Pons (tissue), 1 donor: ENCODE results near the gene C17orf100.
"Not testable (repeated sequence)": the region's sequence is repeated elsewhere in the genome, so short reads cannot be mapped to it uniquely, and the experiment has no call there.

ENCODE experiments used
- DNase-seq: peaks from one replicate; pipeline ENCODE4 v3.0.0-alpha.2; 2016; ENCODE audit warnings: low spot score

Gene C17orf100

DNA sequence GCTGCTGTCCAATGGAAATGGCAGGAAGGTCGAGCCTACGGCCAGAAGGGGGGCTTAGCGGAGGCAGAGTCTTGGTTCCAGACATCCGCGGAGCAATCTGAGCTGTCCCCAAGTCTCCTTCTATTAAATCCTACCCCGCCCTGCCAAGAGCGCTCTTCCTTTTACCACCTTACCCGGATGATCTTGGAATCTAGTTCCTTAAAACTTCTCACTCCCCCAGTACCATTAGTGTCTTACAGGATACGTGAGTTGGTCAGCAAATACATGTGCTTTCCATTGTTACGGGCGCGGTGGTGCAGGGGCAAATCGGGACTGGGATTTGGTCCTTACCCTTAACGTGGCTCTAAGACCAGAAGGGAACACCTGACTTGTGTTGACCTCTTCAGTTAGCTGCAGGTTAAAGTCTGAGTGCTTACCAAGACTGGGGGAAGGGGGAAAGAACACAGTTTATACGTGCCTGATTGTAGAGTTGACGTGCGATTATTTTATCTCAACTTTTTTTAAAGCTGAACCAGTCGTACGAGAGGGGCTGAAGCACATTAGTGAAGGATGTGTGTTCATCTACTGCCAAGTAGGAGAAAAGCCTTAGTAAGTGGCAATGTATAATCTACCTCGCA, 10.2 kb upstream of the C17orf100 start:
- DNase-seq, result peak; percentile 35

DNA sequence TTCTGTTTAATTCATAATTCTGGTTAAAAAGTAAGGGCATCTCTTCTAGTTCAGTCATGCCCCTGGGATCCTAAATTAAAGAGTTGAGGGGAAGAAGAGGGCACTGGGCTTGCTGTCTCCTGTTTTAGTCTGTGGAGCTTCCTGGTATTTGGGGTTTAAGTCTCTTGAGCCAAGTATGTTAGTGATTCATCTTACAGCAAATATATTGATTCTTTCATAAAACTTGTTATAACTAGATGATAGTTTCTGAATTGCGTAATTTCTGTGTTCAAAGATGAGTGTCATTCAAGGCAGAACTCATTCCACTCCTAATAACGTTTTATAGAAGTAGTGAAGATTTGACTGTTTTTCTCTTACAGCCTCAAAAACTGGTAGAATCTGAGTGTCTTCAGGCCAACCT, 9.0 kb upstream of the C17orf100 start:
- no peak for DNase-seq

DNA sequence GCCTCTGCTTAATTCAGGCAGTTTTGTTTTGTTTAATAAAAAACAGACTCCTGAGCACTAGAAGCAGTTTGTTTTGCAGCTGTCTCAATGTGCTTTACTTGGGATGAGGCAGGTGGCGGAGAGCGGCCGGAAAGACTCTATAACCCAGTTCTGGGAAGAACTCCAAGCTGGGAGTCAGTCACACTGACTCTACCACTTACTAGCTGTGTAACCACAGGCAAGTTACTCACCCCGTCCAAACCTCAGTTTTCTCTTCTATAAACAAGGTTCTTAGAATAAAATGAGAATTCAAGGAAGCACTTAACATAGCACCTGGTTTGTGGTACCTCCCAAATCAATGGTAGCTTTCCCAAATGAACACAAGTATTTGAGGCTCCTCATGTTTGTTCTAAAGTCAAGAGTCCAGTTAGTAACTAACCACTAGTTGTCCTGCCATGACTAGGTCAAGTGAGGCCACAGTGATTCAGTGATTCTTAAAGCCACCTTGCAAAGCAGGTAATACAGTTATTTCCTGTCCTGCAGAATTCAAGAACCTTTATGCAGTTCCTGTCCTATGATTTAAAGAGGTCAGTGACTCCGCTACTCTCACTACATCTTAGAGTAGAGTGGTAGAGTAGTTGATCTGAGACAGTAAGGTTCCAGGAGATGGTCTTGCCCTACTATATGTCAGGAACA, 8.0 kb upstream of the C17orf100 start:
- DNase-seq, result no peak

DNA sequence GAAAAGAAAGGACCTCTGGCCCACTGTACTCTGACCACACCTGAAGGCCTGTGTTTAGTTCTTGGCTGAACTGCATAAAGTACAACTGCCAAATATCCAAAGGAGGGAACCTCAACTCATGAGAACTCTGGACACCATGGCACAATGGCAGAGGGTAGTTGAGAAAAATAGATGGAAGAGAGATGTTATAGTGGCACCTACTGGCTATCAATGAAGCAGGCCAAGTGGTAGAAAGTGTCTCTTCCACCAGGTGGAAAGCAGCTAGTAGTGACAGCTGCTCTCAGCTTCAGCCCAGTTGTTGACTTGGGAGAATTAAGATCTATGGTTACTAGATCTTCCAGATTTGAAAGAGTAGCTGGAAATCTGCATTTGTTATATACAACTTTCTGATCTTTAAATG, 3.4 kb upstream of the C17orf100 start:
- DNase-seq, result no peak

DNA sequence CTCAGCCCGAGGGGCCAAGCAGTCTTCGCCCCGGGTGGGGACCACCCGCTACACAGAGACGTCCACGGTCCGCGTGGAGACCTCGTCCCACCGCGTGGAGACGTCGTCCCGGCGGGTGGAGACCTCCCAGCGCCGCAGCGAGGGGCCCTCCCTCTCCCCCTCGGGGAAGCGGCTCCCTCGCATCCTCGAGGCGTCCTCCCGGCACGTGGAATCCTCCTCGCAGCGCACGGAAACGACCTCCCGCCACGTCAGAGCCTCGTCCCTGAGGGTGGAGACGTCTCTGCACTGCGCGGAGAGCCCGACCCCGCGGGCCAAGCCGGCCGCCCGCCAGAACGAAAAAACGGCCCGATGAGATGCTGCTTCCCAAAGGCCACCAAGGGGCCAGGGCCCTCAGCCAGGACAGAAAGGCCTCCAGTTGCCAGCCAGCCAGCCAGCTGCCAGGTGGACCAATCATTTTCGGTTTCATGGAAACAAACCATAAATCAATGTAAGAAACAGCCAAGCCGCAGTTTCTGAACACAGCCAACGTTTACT, 424 bp downstream of the C17orf100 start:
- no peak for DNase-seq

DNA sequence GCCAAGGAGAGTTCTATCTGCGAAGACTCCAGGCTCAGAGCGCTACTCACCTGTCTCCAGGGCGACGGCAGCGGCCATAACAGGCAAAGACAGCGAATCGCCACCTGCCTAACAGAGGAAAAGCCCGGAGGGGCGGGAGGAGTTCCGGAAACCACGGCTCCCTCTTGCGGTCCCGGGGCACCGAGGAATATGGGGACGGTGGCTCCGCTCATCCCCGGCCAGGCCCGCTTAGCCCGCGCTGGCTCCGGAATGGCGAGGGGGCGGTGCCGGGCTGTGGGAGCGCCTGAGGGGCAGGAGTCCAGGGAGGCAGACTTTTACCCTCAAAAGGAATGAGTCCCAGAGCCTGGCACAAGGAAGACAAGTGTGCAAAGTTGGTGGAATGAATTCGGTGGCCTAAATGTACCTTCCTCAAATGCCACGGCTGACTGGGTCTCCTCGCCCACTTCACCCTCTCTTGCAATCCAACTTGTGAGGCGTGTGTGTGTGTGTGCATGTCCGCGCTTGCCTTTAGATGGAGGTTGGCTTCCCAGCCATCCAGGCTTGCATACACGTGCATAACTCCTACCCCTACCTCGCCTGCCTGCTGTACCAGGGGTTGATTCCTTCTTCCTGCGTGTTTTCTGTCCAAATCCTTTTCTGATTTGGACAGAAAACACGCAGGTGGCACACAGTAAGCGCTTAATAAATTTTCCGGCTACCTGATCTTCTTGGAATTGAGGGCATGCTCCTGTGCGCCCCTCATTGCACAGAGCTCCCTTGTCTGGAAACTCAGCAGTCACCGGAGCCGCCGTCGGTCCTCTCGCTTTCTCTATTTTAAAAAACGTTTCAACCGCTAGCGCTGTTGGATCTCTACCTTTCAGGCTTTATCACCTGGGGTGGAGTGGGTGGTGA, 3.5 kb downstream of the C17orf100 start:
- DNase-seq, result no peak

DNA sequence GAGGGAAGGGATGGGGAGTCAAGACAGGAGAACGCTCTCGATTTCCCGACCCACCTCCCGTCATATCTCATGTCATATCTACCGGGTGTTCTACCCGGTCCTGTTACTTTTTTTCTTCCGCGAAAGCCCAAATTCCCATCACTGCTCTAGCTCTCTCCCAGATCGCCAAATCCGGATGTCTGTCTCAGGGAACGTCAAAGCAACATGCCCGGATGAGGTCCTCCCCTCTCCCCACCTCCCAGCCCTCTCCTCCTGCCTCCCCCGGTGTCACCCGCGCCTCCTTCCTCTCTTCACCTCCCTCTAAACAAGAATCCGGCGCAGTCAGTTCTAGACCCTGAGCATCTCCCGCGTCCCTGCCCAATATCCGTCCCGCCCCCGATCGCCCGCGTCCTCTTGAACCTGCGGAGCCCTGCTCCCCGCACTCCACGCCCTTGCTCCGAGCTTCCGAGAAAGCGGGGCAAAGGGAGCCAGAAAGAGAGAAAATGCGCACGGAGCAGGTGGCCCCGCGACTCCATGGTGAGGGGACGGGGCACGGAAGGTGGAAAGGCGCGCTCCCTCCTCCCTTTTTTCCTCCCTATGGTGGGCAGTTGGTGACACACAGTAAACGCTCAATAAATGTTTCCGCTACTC, 4.3 kb downstream of the C17orf100 start:
- not testable (repeated sequence) for DNase-seq

DNA sequence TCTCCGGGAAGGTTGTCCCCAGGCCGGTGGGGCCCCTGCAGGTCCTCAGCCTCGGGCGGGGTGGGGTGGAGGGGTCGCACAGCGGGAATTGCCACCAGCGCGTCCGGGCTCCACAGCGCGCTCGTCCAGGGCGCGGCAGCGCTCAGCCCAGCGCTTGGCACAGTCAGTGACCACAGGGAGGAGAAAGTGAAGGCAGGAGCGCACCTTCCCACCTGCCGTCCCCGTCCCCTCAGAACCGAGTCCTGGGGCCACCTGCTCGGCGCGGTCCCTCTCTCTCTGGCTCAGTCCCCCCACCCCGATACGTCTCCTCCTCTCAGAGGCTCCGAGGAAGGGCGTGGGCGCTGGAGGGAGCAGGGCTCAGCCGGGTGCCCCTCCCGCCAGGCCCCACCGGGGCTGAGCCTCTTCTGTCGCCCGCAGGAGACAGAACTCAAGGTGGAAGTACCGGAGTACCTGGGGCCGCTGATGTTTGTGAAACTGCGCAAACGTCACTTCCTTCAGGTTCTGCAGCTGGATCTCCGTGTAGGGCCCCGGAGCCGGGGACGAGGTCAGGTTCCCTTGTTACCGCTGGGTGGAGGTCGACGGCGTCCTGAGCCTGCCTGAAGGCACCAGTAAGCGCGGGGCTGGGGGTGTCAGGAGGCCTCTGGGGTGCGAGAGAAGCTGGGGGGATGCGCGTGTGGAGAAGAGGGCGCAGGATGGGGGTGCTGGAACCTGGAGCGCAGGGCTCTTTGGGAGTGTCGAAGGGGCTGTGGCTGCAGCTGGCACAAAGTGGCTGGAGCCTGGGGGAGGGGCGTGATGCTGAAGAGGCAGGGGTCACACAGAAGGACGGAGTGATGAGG, 5.5 kb downstream of the C17orf100 start:
- not testable (repeated sequence) for DNase-seq

DNA sequence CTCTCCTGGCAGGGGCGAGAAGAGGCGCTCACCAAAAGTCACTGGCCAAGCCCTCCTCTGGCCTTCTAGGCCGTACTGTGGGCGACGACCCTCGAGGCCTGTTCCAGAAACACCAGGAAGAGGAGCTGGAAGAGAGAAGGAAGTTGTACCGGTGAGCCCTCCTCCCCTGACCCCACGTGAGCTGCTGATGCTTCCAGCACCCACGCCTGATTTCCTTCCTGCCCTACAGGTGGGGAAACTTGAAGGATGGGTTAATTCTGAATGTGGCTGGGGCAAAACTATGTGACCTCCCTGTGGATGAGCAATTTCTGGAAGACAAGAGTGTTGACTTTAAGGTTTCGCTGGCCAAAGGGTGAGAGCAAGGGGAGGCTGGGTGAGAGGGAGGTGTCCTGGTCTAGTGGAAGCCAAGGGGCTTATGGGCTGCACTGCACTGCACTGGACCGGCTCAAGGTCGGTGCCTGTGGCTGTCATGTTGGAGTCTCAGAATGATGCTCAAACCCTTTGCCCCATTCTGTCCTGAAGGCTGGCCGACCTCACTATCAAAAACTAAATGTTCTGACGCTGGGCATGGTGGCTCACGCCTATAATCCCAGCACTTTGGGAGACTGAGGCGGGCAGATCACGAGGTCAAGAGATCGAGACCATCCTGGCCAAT, 6.2 kb downstream of the C17orf100 start:
- DNase-seq, result no peak

DNA sequence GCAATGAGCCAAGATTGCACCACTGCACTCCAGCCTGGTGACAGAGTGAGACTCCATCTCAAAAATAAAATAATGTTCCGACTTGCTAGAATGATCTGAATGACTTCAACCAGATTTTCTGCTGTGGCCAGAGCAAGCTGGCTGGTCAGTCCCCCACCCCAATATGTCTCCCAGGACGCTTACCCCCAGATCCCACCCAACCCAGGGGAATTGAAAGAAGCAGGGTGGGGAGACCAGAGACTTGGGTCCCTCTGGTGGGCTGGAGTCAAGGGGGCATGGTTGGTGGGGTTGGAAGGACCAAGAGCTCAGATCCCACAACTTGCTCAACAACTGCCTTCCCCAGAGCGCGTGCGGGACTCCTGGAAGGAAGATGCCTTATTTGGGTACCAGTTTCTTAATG, 6.8 kb downstream of the C17orf100 start:
- DNase-seq, result not testable (repeated sequence)

DNA sequence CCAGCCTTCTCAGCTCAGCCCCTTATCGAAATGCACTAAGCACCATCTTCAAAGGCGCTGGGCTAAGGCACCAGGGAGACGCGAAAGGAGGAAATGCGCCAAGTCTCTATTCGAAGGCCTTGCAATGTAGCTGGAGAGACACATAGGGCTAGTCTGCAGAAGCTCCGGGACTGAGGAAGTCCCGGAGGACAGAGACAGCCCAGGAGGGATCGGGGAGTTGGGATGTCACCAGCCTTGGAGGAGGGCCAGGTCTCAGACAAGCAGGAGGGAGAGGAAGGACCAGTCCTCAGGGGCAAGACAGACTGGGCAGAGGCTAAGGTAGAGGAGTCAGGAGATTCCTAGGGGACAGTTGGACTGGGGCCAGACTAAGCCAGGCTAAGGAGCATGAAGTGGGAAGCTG, 8.5 kb downstream of the C17orf100 start:
- no peak for DNase-seq

DNA sequence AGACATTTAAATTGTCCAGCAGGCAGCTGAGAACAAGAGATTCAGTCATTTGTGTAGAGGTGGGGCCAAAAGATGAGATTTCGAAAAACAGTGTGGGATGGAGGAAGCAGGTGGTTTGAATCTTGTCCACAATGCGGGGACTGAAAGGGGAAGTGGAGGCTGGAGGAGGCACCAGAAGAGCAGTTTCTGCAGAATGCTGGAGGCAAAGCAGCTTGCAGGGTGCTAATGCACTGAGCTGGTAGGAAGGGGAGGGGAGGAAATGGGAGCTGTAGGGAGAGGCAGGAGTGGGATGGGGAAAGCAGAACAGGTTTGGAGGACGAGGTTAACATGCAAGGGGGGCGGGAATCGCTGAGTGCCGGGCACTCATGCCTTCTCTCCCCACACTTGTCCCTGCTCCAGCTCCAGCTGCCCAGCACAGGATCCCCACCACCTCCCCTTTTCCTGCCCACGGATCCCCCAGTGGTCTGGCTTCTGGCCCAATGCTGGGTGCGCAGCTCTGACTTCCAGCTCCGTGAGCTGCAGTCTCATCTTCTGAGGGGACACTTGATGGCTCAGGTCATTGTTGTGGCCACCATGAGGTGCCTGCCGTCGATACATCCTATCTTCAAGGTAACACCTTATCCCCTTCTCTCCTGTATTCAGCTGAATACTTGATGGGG, 9.4 kb downstream of the C17orf100 start:
- peak; percentile 64 for DNase-seq

DNA sequence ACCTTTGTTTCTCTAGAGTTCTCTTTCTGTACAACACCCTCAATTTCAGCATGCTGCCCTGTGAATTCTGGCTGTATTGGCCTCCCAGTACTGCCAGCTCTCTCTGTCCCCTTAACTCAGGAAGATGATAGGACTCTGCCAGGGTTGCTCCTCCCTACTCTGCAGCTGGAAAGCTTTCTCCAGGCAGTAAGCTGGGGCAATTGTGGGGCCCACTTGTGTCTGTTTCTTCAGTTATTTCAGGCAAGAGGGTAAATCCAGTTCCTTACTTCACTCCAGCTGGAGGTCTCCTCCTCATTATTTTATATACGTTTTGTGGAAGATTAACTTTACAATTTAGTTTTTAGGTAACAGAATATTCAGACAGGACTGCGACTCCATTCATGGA, 9.9 kb downstream of the C17orf100 start:
- DNase-seq, result no peak

DNA sequence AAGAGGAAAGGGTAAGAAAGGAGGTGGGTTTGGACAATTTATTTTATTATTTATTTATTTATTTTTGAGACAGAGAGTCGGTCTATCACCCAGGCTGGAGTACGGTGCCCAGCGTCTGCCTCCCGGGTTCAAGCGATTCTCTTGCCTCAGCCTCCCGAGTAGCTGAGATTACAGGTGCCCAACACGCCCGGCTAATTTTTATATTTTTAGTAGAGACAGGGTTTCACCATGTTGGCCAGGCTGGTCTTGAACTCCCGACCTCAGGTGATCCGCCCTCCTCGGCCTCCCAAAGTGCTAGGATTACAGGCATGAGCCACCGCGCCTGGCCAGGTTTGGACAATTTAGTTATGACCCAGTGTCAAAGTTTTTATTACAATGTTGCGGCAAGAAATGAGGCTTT, 11.6 kb downstream of the C17orf100 start:
- not testable (repeated sequence) for DNase-seq

DNA sequence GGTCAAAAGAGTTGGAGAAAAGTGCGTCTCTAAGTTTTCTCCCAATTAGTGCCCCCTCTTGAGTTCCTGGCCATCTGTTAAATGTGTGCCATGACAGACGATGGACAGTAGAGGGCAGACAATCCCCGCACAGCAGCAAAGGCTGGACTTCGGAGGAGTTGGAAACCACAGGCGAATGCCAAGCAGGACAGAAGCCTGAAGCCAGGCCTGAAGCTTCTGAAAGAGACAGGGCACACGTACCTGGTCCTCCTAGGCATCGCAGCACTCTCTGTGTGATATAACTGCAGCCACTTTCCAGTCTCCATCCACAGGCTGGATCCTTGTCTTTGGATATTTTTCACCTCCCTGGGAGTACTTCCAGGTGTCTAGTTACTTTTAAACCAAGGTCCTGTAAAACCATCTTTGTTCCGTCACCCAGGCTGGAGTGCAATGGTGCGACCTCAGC, 14.5 kb downstream of the C17orf100 start:
- peak; percentile 81 for DNase-seq

DNA sequence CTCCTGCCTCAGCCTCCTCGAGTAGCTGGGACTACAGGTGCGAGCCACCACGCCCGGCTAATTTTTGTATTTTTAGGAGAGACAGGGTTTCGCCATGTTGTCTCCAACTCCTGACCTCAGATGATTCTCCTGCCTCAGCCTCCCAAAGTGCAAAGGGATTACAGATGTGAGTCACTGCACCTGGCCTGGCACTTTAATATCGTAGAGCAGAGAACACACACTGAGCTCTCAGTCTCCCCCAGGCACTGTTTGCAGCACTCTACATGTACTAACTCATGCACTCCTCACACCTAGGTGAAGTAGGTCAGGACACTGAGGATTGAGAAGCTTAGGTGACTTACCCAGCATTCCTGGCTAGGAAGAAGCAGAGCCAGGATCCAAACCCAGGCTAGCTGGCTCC, 15.0 kb downstream of the C17orf100 start:
- no peak for DNase-seq

DNA sequence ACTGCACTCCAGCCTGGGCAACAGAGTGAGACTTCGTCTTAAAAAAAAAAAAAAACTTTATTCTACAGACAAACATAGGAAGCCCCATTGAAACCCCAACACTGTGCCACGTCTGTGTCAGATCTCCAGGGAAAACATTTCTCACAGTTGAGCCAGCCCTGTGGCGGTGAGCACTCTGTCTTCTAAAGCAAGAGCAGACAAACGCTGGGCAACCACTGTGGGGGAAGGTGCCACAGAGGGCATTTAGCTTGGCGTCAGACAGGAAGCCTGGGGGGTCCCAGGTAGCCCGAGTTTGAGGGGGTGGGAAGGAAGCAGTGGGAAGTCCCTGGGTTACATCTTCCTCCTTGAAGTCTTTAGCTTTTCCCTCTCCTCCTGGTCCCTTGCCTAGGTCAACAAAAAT, 16.0 kb downstream of the C17orf100 start:
- no peak for DNase-seq

DNA sequence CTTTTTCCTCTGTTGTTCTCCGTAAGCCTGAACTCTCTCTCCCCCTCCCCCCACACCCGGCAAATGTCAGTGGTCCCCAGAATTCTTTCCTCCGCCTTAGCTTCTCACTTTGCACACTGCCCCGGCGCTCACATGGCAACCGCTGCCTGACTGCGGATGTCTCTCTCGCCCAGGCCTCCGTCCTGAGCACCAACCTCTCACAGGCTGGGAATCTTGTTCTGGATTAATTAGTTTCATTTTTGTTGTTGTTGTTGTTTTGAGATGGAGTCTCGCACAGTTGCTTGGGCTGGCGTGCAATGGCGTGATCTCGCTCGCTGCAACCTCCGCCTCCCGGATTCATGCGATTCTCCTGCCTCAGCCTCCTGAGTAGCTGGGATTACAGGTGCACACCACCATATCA, 16.7 kb downstream of the C17orf100 start:
- no peak for DNase-seq

DNA sequence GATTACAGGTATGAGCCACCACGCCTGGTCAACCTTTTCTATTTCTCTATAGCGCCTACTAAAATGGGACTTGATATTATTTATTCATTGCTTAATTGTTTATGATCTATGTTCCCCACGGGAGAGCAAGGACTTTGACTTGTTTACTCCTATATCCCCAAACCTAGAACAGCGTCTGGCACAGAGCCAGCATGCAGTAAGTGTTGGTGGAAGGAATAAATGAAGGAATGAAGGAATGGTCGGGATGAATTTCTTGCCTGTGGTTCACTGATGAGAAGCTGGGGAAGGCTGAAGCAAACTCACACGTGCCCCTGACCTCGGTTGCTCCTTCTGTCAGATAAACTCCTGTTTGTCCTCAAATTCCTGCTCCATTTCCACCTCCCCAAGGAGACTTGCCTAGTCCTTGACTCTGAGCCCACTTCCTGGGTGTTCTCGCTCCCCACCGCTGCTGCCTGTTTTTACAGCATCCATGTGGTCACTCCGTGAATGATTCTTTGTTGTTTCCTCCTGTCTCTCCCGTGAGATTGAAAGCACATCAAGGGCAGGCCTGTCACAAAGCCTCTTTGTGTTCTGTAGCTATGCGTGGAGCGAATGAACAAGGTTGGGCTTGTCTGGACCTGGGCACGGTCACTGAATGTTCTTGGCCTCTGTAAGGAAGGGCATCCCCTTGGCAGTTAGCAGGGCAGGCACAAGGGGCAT, 17.3 kb downstream of the C17orf100 start:
- DNase-seq, result no peak
